Stomach (tissue), 4 donors: ENCODE measurements around the gene UMOD.

Source experiments
- CTCF ChIP-seq, 7 experiments: fragments of 450-650 bp in 4 of 7; fragments of 200-600 bp in 3 of 7; sonication (generic) in 3 of 7; IDR thresholded peaks; one replicate each; pipeline ENCODE4 v1.5.1; 2016 to 2019; ENCODE audit warnings: antibody characterized with exemption in 7 of 7, control low read depth in 2 of 7, mild to moderate bottlenecking in 1 of 7
- EP300 ChIP-seq: sonication (generic); formaldehyde crosslinking; IDR thresholded peaks from one replicate; pipeline ENCODE4 v1.6.1; 2017; ENCODE audit warnings: antibody characterized with exemption
- POLR2A ChIP-seq, 4 donors: fragments of 450-650 bp; IDR thresholded peaks; one replicate each; pipeline ENCODE4 v1.6.1; 2016; ENCODE audit warnings: antibody characterized with exemption in 4 of 4, control low read depth in 2 of 4, mild to moderate bottlenecking in 1 of 4, moderate library complexity in 1 of 4
- POLR2AphosphoS5 ChIP-seq, 3 donors: sonication (generic); formaldehyde crosslinking; IDR thresholded peaks; one replicate each; pipeline ENCODE4 v1.6.1; 2016; ENCODE audit warnings: antibody characterized with exemption in 3 of 3

DNA sequence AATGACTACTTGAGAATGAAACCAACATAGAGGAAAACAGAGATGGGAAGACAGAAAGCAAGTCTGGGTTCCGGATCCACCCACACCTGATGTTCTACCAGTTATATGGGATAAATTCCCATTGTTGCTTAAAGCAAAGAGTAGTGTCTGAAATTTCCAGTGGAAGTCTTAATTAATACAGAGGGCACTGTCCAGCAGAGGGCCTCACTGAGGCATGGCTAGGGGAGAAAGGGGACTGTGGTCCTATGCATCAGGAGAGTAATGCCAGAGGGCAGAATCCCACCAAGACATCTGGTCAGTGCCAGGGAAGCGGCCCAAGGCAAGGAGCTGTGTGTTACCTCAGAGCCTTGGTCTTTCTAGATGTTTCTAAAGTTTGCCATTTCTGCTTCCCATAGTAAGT, 7.5 kb upstream of the UMOD start:
- peak in 2 of 7 experiments; percentile 8 to 16 for TF ChIP-seq CTCF (IDR thresholded peaks at IDR 0.05)
- TF ChIP-seq POLR2AphosphoS5 (IDR thresholded peaks at IDR 0.05), result no peak
- TF ChIP-seq EP300, result no peak
- no peak for TF ChIP-seq POLR2A (IDR thresholded peaks at IDR 0.05)
